Medulla oblongata (tissue), 1 donor: ENCODE data around the gene ABCC2.

Source experiments
- DNase-seq: peaks from one replicate; pipeline ENCODE4 v3.0.0-alpha.2; 2015; ENCODE audit errors: extremely low spot score

The ABCC2 gene

DNA sequence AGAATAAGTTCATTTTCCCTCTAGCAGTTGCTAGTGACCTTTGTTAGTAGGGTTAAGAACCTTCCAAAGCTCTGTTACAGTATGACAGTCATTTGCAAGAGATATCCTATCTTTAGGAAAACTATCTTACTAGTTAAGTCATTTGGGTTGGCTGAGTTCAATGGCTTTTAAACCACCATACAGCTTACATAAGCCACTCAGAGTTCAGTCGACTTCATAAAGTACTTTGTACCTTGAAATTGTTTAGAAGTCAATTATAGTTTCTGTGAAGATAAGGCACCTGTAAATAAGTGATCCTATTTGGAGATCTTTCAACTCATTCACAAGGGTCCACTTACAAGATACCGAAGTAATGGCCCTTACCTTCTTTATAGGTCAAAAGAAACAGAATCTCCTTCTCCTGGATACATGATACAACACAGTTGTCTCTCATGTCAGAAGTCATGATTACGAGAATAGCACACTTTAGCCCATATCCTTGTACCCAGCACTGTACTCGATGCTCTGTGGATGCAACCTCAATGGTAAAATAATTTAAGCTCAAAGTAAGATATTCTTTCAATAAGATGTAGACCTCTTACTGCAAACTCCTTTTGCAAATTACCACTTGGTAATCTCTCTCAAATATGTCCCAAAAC is 11.9 kb upstream of the ABCC2 start:
- no peak for DNase-seq

DNA sequence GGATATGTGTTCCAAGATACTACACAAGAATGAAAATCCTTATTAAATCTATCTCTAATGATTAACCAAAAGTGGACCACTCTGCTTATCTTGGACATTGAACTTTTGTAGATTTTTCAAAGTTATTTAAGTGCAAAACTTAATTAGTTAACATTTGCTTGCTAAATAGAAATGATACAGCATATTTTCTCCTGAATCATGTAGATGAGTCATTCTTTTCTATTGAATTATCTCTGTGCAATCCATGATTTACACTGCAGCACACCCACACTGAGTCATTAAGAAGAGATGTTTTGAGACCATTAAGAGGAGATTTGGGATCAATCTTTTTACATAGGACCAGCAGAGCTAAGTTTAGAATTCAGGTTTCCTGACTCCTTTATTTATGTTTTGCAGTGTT is 6.6 kb upstream of the ABCC2 start:
- no peak for DNase-seq

DNA sequence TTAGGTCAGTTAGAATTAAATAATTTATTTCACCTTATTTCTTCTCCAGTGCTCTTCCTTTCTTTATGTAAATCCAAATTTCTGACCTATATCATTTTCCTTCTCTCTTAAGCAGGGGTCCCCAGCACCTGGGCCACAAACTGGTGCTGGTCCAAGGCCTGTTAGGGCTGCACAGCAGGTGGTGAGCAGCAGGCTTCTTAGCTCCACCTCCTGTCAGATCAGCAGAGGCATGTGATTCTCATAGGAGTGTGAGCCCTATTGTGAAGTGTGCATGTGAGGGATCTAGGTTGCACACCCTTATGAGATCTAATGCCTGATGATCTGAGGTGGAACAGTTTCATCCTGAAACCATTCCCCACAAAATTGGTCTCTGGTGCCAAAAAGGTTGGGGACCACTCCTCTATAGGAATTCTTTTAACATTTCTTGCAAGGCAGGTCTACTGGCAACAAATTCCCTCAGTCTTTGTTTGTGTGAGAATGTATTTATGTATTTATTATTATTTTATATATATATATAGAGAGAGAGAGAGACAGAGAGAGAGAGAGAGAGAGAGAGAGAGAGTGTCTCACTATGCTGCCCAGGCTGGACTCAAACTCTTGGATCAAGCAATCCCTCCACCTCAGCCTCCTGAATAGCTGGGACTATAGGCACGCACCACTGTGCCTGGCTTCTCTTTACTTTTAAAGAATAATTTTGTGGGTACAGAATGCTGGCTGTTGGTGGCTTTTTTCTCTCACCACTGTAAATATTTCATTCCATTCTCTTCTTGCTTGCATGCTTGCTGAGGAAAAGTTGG is 4.3 kb upstream of the ABCC2 start:
- no peak for DNase-seq

DNA sequence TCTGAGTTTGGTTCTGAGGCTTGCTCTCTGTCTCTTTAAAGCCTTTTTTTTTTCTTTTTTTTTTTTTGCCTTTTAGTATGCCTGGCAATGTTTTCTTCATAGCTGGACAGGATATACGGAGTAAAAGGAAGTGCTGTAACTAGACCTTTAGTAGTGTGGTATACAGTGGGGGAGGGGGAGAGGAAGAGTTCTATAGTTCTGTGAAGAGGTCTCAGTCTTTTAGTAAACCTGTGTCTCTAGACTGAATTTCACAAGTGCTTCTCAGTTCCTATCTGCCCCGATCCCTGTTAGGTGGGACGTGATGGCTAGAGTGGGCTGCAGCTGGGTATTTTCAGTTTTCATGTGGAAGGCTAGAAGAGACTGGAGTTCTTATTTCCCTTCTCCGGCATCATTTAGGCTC is 3.1 kb upstream of the ABCC2 start:
- no peak for DNase-seq

DNA sequence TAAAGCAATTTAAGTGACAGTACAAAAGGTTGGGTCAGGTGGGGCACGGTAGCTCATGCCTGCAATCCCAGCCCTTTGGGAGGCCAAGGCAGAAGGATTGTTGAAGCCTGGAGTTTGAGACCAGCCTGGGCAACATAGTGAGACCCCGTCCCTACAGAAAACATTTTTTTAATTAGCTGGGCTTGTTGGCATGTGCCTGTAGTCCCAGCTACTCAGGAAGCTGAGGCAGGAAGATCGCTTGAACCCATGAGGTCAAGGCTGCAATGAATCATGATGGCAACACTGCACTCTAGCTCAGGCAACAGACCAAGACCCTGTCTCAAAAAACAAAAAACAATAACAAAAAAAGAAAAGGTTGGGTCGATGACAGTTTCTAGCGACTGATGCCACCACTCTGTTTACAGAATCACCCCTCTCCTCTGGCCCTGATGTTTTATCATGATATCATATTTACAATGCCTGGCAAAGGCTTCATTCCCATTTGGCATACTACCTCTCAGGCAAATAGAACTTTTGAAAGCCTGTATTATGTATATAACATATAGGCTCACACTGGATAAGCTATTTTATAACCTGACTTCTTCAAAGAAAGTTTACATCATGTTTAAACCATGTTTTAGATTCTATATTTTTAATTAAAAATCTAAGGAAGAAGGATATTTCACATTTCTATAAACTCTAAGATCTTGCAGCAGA is 558 bp upstream of the ABCC2 start:
- no peak for DNase-seq

DNA sequence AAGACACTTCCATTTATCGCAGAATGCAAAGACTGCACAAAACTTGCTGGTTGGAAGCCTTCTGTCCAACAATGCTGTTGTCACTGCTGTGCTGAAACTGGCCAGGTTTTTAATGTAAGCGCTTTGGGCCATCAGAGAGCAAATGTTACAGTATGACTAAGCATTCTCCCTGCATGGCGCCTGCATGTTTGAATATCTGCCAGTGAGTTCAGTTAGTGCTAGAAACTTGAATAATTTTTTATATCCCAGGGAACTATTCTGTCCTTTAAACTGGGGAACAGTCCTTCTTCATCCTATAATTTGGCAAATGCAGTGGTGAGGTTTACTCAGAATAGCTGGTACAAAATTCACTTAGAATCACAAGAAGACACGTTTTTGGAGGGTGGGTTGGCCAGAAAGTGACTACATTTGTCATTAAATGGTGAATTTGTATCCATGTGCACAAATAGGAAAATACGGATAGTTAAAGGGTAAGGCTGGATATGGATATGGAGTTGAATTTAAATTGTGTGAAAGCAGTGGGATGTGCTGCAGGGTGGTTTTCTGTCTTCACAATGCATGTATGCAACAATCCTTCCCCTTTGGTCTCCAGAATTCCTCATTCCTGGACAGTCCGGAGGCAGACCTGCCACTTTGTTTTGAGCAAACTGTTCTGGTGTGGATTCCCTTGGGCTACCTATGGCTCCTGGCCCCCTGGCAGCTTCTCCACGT is 1.7 kb downstream of the ABCC2 start:
- DNase-seq: no peak

DNA sequence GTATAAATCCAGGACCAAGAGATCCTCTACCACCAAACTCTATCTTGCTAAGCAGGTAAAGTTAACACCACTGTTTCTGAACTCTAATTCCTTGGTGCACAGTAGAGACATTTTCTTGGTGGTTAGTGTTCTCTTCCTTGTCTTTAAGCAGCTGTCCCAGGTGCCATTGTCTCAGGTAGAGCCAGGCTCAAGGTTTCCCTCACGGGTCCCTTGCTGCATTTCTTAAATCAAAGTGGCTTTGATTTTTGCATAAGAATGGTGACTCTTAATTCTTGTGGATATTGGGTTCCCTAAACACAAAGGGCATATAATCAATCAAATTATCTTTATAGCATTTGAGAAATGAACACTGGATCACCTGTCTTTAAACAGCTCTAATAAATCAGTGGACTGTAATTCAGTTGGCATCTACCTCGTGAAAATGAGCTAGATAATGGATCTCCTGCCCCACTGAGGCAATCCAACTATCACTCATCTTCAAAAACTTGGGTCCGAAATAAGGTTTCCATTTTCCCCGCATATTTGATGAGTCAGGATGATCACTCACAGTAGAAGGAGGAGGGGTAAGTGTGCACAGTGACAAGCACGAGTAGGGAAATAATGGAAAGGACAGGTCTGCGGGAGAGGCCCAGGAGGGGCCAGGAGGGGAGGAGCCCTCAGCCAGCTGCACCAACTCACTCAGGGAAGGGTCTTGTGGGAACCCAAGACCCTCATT is 2.4 kb downstream of the ABCC2 start:
- no peak for DNase-seq

DNA sequence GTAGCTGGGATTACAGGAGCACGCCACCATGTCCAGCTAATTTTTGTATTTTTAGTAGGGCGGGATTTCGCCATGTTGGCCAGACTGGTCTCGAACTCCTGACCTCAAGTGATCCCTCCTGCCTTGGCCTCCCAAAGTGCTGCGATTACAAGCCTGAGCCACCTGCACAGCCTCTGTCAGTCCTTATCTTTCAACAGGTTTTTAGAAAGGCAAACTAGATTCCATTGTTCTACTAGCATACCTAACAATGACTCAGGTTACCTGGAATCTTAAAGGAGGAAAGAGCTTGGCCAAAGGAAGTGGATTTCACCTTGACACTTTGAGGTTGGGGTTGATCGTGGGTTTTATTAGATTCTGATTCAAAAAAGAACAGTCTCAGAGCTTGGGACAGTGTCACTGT is 3.2 kb downstream of the ABCC2 start:
- no peak for DNase-seq

DNA sequence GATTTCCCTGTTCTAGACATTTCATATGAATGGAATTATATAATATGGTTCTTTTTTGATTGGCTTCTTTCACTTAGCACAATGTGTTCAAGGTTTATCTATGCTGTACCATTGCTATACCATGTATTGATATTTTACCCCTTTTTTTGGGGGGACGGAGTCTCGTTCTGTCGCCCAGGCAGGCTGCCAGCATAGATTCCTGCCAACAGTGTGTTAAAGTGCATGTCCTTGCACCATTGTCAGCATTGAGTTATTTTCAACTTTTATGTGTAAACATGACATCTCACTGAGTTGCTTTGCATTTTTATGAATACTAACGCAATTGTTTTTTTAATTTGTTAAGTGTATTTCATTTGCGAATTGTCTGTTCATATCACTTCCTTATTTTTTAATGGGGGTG is 4.9 kb downstream of the ABCC2 start:
- no peak for DNase-seq

DNA sequence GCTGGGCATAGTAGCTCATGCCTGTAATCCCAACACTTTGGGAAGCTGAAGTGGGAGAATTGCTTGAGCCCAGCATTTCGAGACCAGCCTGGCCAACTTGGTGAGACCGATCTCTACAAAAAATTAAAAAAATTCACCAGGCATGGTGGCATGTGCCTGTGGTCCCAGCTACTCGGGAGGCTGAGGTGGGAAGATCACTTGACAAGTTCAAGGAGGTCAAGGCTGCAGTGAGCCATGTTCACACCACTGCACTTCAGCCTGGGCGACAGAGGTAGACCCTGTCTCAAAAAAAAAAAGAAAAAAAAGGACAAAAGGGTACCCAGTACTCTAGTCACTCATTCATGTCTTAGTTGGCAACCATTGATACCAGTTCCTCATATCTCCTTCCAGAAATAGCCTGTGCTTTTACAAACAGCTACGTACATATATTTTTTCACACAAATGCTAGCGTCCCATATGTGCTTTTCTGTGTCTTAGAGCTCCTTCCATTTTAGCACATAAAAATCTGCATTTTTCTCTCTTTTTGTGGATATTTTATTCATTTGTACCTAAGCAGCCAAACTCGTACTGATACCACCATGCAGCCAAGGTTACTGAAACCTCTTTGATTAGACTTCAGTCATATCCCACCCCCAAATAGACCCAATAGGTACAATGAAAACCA is 5.5 kb downstream of the ABCC2 start:
- no peak for DNase-seq

DNA sequence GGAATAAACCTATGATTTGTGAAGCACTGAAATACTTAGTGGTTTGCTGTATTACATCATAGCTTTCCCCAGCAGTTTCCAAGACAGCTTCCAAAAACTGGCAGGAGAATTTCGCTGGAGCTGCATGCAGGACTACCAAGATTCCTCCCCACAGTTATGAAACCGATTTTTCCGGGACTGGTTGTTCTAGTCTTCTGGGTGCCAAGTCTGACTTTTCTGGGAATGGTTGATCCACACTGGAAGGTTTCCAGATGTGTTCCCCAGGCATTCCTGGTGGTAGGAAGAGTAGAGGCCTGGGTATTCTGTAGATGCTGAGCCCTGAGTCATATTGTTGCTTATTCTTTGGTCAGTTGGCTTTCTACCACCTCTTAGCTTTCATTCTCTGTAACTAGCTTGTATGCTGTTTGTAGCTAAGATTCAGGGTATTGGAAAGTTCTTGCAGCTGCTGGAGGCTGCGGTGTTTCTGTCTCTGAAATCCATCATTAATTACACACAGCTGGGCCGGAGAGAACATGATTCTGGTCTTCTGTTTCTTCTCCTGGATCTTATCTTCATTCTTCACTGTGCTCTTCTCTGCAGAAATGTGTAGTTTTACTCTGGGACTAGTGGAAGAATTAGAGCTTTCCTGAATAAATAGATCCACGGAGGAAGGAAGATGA is 6.3 kb downstream of the ABCC2 start:
- DNase-seq: peak; percentile 3

DNA sequence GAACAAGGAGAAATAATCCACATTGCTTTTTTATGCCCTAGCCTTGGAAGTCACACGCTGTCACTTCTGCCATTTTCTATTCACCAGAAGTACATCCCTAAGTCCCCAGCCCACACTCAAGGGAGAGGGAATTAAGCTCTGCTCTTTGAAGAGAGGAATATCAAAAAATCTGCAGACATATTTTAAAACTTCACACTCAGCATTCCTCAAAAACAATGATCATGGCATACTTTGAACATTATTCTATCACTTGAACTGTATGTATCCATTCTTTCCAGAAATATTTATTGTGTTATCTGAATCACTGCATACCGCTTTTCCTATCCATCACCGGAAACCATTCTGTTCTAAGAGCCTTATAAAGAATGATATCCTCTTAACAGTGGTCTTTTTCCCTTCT is 9.4 kb downstream of the ABCC2 start:
- DNase-seq: no peak

DNA sequence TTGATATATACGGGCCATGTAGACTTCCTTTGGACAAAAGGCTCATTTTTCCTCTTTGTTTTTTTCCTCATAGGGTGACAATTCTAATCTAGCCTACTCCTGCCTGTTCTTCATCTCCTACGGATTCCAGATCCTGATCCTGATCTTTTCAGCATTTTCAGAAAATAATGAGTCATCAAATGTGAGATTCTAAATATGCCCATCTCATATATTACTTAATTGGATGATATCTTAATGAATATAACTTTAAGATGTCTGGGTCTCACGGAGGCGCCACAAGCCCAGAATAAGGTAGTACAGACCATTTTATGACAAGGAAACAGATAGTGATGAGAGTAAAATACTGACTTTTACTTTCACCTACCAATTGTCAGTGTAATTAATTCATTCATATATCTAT is 11.4 kb downstream of the ABCC2 start:
- DNase-seq: no peak

DNA sequence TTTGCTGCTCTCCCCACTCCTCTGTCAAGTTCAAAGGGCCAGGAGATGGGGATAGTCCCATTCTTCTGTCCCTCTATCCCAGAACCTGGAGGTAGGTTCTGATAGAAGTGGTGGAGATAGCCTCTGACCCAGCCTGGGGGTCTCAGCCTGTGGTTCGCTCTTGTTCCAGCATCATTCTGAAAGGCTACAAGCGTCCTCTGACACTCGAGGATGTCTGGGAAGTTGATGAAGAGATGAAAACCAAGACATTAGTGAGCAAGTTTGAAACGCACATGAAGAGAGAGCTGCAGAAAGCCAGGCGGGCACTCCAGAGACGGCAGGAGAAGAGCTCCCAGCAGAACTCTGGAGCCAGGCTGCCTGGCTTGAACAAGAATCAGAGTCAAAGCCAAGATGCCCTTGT is 14.5 kb downstream of the ABCC2 start:
- DNase-seq: no peak

DNA sequence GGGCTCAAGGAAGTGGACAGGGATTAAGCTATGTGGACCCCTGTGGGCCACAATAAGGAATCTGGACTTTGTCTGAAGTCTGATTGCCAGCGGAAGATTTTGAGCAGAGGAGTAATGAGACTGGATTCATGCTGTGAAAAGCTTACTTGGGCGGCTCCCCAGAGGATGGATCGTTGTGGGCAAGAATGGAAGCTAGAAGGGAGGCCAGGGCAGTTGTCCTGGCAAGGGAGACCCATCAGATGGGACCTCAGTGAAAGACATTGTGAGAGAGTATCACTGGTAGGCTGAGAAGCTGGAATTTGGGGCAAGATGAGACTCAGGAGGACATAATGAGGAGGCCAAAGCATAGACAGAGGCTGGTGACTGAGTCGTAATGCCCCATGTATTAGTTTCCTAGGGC is 15.6 kb downstream of the ABCC2 start:
- no peak for DNase-seq

DNA sequence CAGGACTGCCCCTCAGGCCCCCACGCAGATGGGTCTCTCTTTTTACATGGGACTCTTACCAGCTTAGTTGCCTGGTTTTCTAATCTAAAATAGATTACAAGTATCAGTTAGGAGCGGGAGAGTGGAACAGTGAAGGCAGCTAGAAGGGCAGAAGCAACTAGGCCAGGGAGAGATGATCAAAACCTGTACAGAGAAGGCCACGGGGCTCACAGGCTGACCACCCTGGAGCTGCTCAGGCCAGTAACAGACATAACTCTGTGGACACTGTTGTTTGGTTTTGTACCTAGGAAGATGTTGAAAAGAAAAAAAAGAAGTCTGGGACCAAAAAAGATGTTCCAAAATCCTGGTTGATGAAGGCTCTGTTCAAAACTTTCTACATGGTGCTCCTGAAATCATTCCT is 16.5 kb downstream of the ABCC2 start:
- DNase-seq: no peak

DNA sequence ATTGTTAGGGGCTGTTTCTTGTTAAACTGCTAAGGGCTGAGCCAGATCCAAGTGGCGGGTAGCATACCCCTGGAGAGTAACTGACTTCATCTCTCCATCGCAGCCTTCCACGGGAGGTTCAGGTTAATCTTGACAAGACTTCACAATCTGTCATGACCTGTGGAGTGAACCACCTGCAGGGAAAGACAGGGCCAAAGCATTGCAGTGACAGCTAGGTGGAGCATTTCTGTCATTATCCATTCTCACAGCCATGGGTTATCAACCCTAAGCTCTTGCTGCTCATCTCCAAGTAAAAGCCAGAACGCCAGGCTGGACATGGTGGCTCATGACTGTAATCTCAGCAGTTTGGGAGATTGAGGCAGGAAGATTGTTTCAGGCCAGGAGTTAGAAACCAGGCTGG is 17.2 kb downstream of the ABCC2 start:
- DNase-seq: no peak

DNA sequence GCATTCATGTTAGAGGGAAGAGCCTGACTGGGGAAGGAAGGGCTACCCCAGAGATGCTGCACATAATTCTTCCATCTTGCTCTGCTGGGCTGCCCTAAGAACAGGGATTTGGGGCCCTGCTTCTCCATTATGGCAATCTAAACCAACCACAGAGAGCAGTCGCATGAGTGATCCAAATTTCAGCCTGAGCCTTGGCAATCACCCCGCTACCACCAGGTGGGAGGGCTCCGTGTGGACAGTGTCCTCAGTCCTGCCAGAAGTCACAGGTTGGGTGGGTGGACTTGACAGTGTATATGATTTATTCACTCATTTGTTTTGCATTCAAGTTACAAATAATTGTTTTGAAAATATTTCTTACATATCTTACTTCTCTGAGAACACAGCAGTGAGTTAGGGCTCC is 22.0 kb downstream of the ABCC2 start:
- no peak for DNase-seq

DNA sequence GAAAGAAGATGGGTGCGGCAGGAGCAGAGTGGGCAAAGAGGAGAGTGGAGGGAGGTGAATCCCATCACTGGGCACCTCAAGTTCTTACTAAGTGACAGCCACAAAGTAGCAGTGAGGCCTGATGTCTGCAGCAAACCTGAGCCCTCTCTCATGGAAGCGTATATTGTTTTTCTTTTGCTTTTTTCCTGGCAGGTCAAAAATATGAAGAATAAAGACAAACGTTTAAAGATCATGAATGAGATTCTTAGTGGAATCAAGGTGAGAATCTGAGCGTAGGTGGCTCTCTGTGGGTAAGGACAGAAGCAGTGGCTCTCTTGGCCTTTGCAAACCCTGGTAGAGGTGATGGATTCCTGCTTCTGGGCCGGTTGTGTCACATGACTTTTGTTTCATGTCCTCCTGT is 22.8 kb downstream of the ABCC2 start:
- no peak for DNase-seq

DNA sequence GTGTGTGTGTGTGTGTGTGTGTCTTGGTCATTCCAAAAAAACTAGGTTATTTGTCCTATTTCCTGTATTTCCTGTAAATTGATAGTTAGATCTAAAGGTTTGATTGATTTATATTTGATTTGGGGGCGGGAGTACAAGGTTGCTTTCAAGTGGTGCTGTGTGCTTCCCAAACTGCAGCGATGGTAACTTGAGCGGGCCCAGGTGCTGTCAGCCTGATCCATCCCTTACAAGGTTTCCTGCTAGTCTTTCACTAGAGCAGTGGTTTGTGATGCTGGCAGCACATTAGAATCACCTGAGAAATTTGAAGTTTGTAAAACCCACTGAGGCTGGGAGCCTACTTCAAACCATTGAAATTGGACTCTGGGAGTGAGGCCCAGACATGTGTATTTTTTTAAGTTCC is 23.7 kb downstream of the ABCC2 start:
- DNase-seq: no peak

DNA sequence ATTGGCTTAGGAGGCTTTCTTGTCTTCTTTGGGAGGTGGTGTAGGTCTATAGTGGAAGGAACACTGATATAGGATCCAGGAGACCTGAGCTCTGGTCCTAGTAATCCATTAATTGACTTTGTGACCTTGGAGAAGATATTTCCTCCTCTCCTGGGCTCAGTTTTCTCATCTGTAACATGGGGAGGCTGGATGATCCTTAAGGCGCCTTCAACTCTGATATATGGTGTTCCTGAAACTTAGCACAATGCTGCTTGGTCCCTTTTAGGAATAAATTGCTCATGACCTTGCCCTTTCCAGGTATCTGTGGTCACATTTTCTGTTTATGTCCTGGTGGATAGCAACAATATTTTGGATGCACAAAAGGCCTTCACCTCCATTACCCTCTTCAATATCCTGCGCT is 25.3 kb downstream of the ABCC2 start:
- no peak for DNase-seq
